Cardiac muscle cell (in vitro differentiated cells and primary cell): ENCODE measurements around the gene KY. TPM values are rescaled to one million over a fixed set of nuclear protein-coding genes. Genes with fewer than 3 reads are reported as not detected.

ENCODE experiments used
- DNase-seq, 2 donors: peaks; one replicate each; pipeline versions ENCODE4 v3.0.0 to v3.0.0-alpha.2; 2010 to 2017; ENCODE audit warnings: low read depth in 1 of 2, low spot score in 1 of 2
- H3K27ac ChIP-seq: fragments of 200-600 bp; sonication (generic); 2 replicates; pipeline ENCODE4 v1.5.1; 2016
- H3K27me3 ChIP-seq: fragments of 200-600 bp; sonication (generic); 2 replicates; pipeline ENCODE4 v1.6.0; 2016; ENCODE audit warnings: control low read depth
- H3K36me3 ChIP-seq: fragments of 200-600 bp; sonication (generic); 2 replicates; pipeline ENCODE4 v1.5.1; 2016; ENCODE audit warnings: control low read depth
- H3K4me1 ChIP-seq: fragments of 200-600 bp; sonication (generic); 2 replicates; pipeline ENCODE4 v1.8.1; 2017; ENCODE audit warnings: low read depth, mild to moderate bottlenecking, mixed run types
- H3K4me3 ChIP-seq: fragments of 200-600 bp; sonication (generic); 2 replicates; pipeline ENCODE4 v1.5.1; 2016; ENCODE audit warnings: mild to moderate bottlenecking
- H3K9me3 ChIP-seq: fragments of 200-600 bp; sonication (generic); 2 replicates; pipeline ENCODE4 v1.5.1; 2017; ENCODE audit warnings: low read depth, mild to moderate bottlenecking, control low read depth
- CTCF ChIP-seq: IDR thresholded peaks from 2 replicates; pipeline ENCODE4 v1.5.1; 2012; ENCODE audit warnings: low read depth, mild to moderate bottlenecking, low read length
- polyA plus RNA-seq: library from polyadenylated mRNA; unstranded; fragments of >200 nt; fragmentation: Nextera tagmentation; extraction: Ambion mirVana; gene quantifications from 2 replicates; pipeline ENCODE4 v1.2.1, GENCODE V29; 2016
- total RNA-seq: library from RNA; depleted of rRNA; stranded (reverse); fragments of >200 nt; gene quantifications from 2 replicates; pipeline ENCODE4 v1.2.3, GENCODE V29; 2016

KY gene
- total and polyA plus RNA-seq, 2 experiments from 2014 or later, result 0.35 to 1.2 TPM

- Histone ChIP-seq H3K4me1 (peaks cover 21% of the 10 kb centered on the region), H3K4me3 (no peak overlapping the region), H3K27me3 (peaks cover 59% of the 10 kb centered on the region), H3K36me3 (no peaks in the 10 kb centered on the region), H3K27ac (no peak overlapping the region), H3K9me3 (no peaks in the 10 kb centered on the region)
- TF ChIP-seq CTCF, result no peak
- DNase-seq, result no peak
Observed at GRCh38 chr3:134649106-134649705, 1.6 kb downstream of the KY start.

DNA sequence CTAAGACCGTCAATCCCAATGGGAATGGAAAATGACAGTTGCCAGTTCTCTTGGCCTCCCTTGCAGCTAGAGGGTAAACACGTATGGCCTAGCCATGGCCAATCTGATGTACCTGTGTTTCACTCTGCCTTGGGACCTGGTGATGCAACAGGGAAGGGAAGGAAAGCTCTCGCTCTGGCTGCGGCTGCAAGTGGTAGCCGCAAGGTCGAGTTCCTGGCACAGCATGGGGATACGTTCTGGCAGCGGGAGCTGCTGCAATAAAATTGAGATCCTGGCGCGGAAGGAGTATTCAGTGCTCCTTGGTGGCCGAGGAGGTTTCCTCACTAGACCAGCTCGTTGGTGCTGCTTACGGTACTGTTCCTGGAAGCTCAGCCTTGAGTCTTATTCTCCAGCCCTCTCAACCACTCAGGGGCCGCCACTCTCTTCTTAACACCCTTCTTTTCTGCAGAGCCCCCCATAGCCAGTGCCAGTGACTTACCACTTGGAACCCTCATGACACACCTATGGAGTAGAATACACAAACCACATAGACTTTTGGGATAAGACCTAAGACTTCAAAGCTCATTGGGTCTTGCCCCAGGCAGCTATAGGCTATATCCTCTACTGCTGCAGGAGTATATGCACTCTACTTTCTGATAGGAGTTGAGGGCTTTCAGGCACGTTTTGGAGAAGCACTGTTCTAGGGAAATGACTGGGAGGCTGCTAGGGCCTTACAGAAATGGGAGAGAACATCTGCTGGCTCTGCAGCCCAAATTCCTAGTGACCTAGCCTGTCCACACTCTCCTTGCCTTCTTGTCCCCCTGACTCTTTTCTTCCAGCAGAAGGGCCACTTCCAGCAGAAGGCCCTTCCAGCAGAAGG is 2.7 kb downstream of the KY start:
- H3K9me3 ChIP-seq, result no peaks in the 10 kb centered on the region
- no peaks in the 10 kb centered on the region for H3K36me3 ChIP-seq
- H3K27ac ChIP-seq, result no peak overlapping the region
- TF ChIP-seq CTCF, result no peak
- H3K4me3 ChIP-seq, result no peak overlapping the region
- no peak for DNase-seq
- H3K4me1 ChIP-seq, result peaks cover 15% of the 10 kb centered on the region
- H3K27me3 ChIP-seq, result peaks cover 59% of the 10 kb centered on the region

GRCh38 chr3:134646086-134646485 is 4.7 kb downstream of the KY start:
- no peaks in the 10 kb centered on the region for H3K9me3 ChIP-seq
- no peak overlapping the region for H3K4me3 ChIP-seq
- DNase-seq, result no peak
- H3K27ac ChIP-seq, result no peak overlapping the region
- no peaks in the 10 kb centered on the region for H3K36me3 ChIP-seq
- no peak for TF ChIP-seq CTCF
- H3K27me3 ChIP-seq, result peaks cover 55% of the 10 kb centered on the region
- H3K4me1 ChIP-seq, result peaks cover 26% of the 10 kb centered on the region

DNA sequence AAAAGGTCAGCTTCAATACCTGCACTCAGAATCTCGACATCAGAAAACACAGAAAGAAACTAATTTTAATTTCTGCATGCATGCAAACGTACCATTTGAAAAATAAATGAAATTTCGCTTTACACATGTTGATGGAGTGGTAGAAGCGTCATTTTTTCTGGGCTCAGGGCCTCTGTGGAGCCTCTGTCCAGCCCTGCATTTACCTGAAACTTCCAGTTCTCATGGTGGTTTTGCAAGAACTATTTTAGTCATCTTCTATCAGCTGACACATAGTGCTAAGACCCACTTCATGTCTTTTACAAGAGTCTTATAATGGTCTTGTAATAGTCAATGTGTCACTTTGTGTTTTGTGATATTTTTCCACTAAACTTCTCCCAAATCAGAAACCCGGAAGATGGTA is 5.3 kb downstream of the KY start:
- DNase-seq, result no peak
- Histone ChIP-seq H3K4me3 (no peak overlapping the region), H3K27ac (no peak overlapping the region), H3K4me1 (peaks cover 30% of the 10 kb centered on the region), H3K9me3 (no peaks in the 10 kb centered on the region), H3K36me3 (no peaks in the 10 kb centered on the region), H3K27me3 (peaks cover 53% of the 10 kb centered on the region)
- TF ChIP-seq CTCF, result no peak

- H3K4me1 ChIP-seq, result peaks cover 30% of the 10 kb centered on the region
- H3K27me3 ChIP-seq, result peaks cover 47% of the 10 kb centered on the region
- H3K9me3 ChIP-seq, result no peaks in the 10 kb centered on the region
- no peaks in the 10 kb centered on the region for H3K36me3 ChIP-seq
- H3K27ac ChIP-seq, result no peak overlapping the region
- TF ChIP-seq CTCF, result no peak
- peak in 1 of 2 donors; percentile 68 for DNase-seq
- no peak overlapping the region for H3K4me3 ChIP-seq
Observed at GRCh38 chr3:134644731-134645514, 5.9 kb downstream of the KY start.
